Measurements from ENCODE around the gene ACCSL. TPM values are rescaled to one million over a fixed set of nuclear protein-coding genes. Genes with fewer than 3 reads are reported as not detected.

ACCSL gene
- total and polyA plus RNA-seq, 7 experiments from 2014 or later, result not detected

- DNase-seq (no peak), ATAC-seq (no peak)
- ChIA-PET CTCF (interaction anchor here (1.0 kb wide), 1 partner anchor 59 kb away, joined by 3 read pairs; no protein-coding TSS in a partner anchor), POLR2A (interaction anchor here (2.5 kb wide), 1 partner anchor 186 kb away, joined by 11 read pairs; the partner anchor contains the start of gene ALKBH3)
- H3K27ac Mint-ChIP-seq, result peak overlapping the region; percentile 84 to 97 (median 94)
- no peaks in the 10 kb centered on the region for H3K27me3 Mint-ChIP-seq
- Histone ChIP-seq H3K27ac (ENCODE audit: low read depth, low read length) (peak overlapping the region; percentile 87), H3K9me3 (ENCODE audit: control insufficient read depth in 2 of 3, low read length in 3 of 3) (no peaks in the 10 kb centered on the region), H3K36me3 (ENCODE audit: control insufficient read depth in 2 of 3, insufficient read depth in 3 of 3, low read length in 3 of 3) (no peaks in the 10 kb centered on the region), H3K4me1 (ENCODE audit: control insufficient read depth in 2 of 2, insufficient read depth in 2 of 2, low read length in 2 of 2) (peaks cover 6 to 12% of the 10 kb centered on the region in 2 donors), H3K4me3 (ENCODE audit: low read length) (peak overlapping the region; percentile 88), H3K27me3 (ENCODE audit: control insufficient read depth in 2 of 2, insufficient read depth in 2 of 2, low read length in 2 of 2) (no peaks in the 10 kb centered on the region)
- H3K9me3 Mint-ChIP-seq, result no peaks in the 10 kb centered on the region
- H3K4me1 Mint-ChIP-seq, result peaks cover 12 to 53% (median 26%) of the 10 kb centered on the region in 7 donors
- peaks cover 0 to 23% (median 14%) of the 10 kb centered on the region in 5 donors for H3K36me3 Mint-ChIP-seq
- intact Hi-C loops (cut with micrococcal nuclease), result loop anchor here (1.0 to 10.0 kb wide), 13 partner anchors 28 to 1738 kb away; partner anchors contain the start of genes CD82 (in 2 of the 2), HSD17B12 (in 2 of the 2), TTC17 (in 2 of the 2) and ALKBH3 (in 1 of the 2)
- peak overlapping the region; percentile 79 to 97 (median 94) for H3K4me3 Mint-ChIP-seq
Observed at GRCh38 chr11:44066732-44067141, 19.0 kb downstream of the ACCSL start.

GRCh38 chr11:44067266-44067665, 19.5 kb downstream of the ACCSL start:
- H3K4me1 Mint-ChIP-seq, result peaks cover 12 to 53% (median 26%) of the 10 kb centered on the region in 7 donors
- ChIA-PET POLR2A (interaction anchor here (2.5 kb wide), 1 partner anchor 186 kb away, joined by 11 read pairs; the partner anchor contains the start of gene ALKBH3), CTCF (interaction anchor here (1.0 kb wide), 1 partner anchor 58 kb away, joined by 3 read pairs; no protein-coding TSS in a partner anchor)
- H3K27ac Mint-ChIP-seq, result peak overlapping the region in 7 of 9 donors; percentile 84 to 97 (median 94)
- intact Hi-C loops (cut with micrococcal nuclease), result loop anchor here (2.0 to 10.0 kb wide), 6 partner anchors 172 to 1738 kb away; partner anchors contain the start of genes HSD17B12 (in 1 of the 2), SLC35C1 (in 1 of the 2) and TTC17 (in 1 of the 2)
- peak overlapping the region; percentile 79 to 97 (median 94) for H3K4me3 Mint-ChIP-seq
- H3K9me3 Mint-ChIP-seq, result no peaks in the 10 kb centered on the region
- no peak overlapping the region for H3K4me3 ChIP-seq (ENCODE audit: low read length)
- DNase-seq, result no peak
- no peaks in the 10 kb centered on the region for H3K9me3 ChIP-seq (ENCODE audit: control insufficient read depth in 2 of 3, low read length in 3 of 3)
- no peak for ATAC-seq
- H3K27ac ChIP-seq (ENCODE audit: low read depth, low read length), result no peak overlapping the region
- H3K27me3 ChIP-seq (ENCODE audit: control insufficient read depth in 2 of 2, insufficient read depth in 2 of 2, low read length in 2 of 2), result no peaks in the 10 kb centered on the region
- H3K36me3 ChIP-seq (ENCODE audit: control insufficient read depth in 2 of 3, insufficient read depth in 3 of 3, low read length in 3 of 3), result no peaks in the 10 kb centered on the region
- no peaks in the 10 kb centered on the region for H3K27me3 Mint-ChIP-seq
- peaks cover 6 to 12% of the 10 kb centered on the region in 2 donors for H3K4me1 ChIP-seq (ENCODE audit: control insufficient read depth in 2 of 2, insufficient read depth in 2 of 2, low read length in 2 of 2)
- H3K36me3 Mint-ChIP-seq, result peaks cover 0 to 23% (median 15%) of the 10 kb centered on the region in 5 donors

GRCh38 chr11:44068180-44068579, 20.4 kb downstream of the ACCSL start:
- no peaks in the 10 kb centered on the region for H3K9me3 ChIP-seq (ENCODE audit: control insufficient read depth in 2 of 3, low read length in 3 of 3)
- ATAC-seq (no peak), DNase-seq (no peak)
- Mint-ChIP-seq H3K4me1 (peaks cover 12 to 53% (median 26%) of the 10 kb centered on the region in 7 donors), H3K36me3 (peaks cover 0 to 26% (median 15%) of the 10 kb centered on the region in 5 donors), H3K9me3 (no peaks in the 10 kb centered on the region), H3K4me3 (peak overlapping the region in 1 of 10 donors; percentile 4), H3K27me3 (no peaks in the 10 kb centered on the region), H3K27ac (peak overlapping the region in 2 of 9 donors; percentile 18 to 97)
- peaks cover 6 to 12% of the 10 kb centered on the region in 2 donors for H3K4me1 ChIP-seq (ENCODE audit: control insufficient read depth in 2 of 2, insufficient read depth in 2 of 2, low read length in 2 of 2)
- H3K4me3 ChIP-seq (ENCODE audit: low read length), result no peak overlapping the region
- ChIA-PET CTCF (interaction anchor here (1.2 kb wide), 1 partner anchor 27 kb away, joined by 10 read pairs; the partner anchor contains the start of gene EXT2), POLR2A (no interaction called here)
- H3K36me3 ChIP-seq (ENCODE audit: control insufficient read depth in 2 of 3, insufficient read depth in 3 of 3, low read length in 3 of 3), result peaks cover 0 to 7% (median 0%) of the 10 kb centered on the region in 3 experiments
- intact Hi-C loops (cut with micrococcal nuclease), result loop anchor here (5.0 to 10.0 kb wide), 3 partner anchors 173 to 1289 kb away; partner anchors contain the start of gene TTC17 (in 1 of the 2)
- H3K27me3 ChIP-seq (ENCODE audit: control insufficient read depth in 2 of 2, insufficient read depth in 2 of 2, low read length in 2 of 2), result no peaks in the 10 kb centered on the region
- no peak overlapping the region for H3K27ac ChIP-seq (ENCODE audit: low read depth, low read length)

GRCh38 chr11:44071157-44071556, 23.4 kb downstream of the ACCSL start:
- Mint-ChIP-seq H3K36me3 (peaks cover 0 to 51% (median 23%) of the 10 kb centered on the region in 5 donors), H3K4me3 (no peak overlapping the region), H3K4me1 (peaks cover 11 to 34% (median 21%) of the 10 kb centered on the region in 7 donors), H3K27ac (no peak overlapping the region), H3K27me3 (no peaks in the 10 kb centered on the region), H3K9me3 (no peaks in the 10 kb centered on the region)
- ATAC-seq (no peak), DNase-seq (no peak)
- Histone ChIP-seq H3K36me3 (ENCODE audit: control insufficient read depth in 2 of 3, insufficient read depth in 3 of 3, low read length in 3 of 3) (peaks cover 0 to 25% (median 0%) of the 10 kb centered on the region in 3 experiments), H3K4me3 (ENCODE audit: low read length) (no peak overlapping the region), H3K4me1 (ENCODE audit: control insufficient read depth in 2 of 2, insufficient read depth in 2 of 2, low read length in 2 of 2) (peaks cover 0 to 8% of the 10 kb centered on the region in 2 donors), H3K27me3 (ENCODE audit: control insufficient read depth in 2 of 2, insufficient read depth in 2 of 2, low read length in 2 of 2) (no peaks in the 10 kb centered on the region), H3K9me3 (ENCODE audit: control insufficient read depth in 2 of 3, low read length in 3 of 3) (no peaks in the 10 kb centered on the region), H3K27ac (ENCODE audit: low read depth, low read length) (no peak overlapping the region)
- intact Hi-C loops (cut with micrococcal nuclease), result no loop called here
- ChIA-PET POLR2A (no interaction called here), CTCF (interaction anchor here (1.6 kb wide), 1 partner anchor 22 kb away, joined by 5 read pairs; no protein-coding TSS in a partner anchor)

GRCh38 chr11:44072757-44073658, 25.2 kb downstream of the ACCSL start:
- Mint-ChIP-seq H3K36me3 (peaks cover 0 to 67% (median 27%) of the 10 kb centered on the region in 5 donors), H3K27ac (peak overlapping the region in 1 of 9 donors; percentile 62)

GRCh38 chr11:44078794-44079193, 31.0 kb downstream of the ACCSL start:
- intact Hi-C loops (cut with micrococcal nuclease), result no loop called here
- POLR2A ChIA-PET, result no interaction called here
- Mint-ChIP-seq H3K9me3 (peaks cover 0 to 1% (median 0%) of the 10 kb centered on the region in 11 donors), H3K4me1 (peaks cover 0 to 3% (median 0%) of the 10 kb centered on the region in 7 donors), H3K4me3 (no peak overlapping the region), H3K36me3 (peaks cover 4 to 83% (median 52%) of the 10 kb centered on the region in 5 donors), H3K27me3 (no peaks in the 10 kb centered on the region), H3K27ac (no peak overlapping the region)
- no peaks in the 10 kb centered on the region for H3K27me3 ChIP-seq (ENCODE audit: control insufficient read depth in 2 of 2, insufficient read depth in 2 of 2, low read length in 2 of 2)
- no peak overlapping the region for H3K4me3 ChIP-seq (ENCODE audit: low read length)
- peaks cover 0 to 41% (median 0%) of the 10 kb centered on the region in 3 experiments for H3K36me3 ChIP-seq (ENCODE audit: control insufficient read depth in 2 of 3, insufficient read depth in 3 of 3, low read length in 3 of 3)
- no peaks in the 10 kb centered on the region for H3K9me3 ChIP-seq (ENCODE audit: control insufficient read depth in 2 of 3, low read length in 3 of 3)
- no peak overlapping the region for H3K27ac ChIP-seq (ENCODE audit: low read depth, low read length)
- no peak for ATAC-seq
- CTCF ChIA-PET, result no interaction called here
- DNase-seq, result no peak
- H3K4me1 ChIP-seq (ENCODE audit: control insufficient read depth in 2 of 2, insufficient read depth in 2 of 2, low read length in 2 of 2), result no peaks in the 10 kb centered on the region

More at GRCh38 chr11:44072757-44073658, 25.2 kb downstream of the ACCSL start:
- Mint-ChIP-seq H3K4me3 (no peak overlapping the region), H3K9me3 (no peaks in the 10 kb centered on the region), H3K4me1 (peaks cover 0 to 19% (median 9%) of the 10 kb centered on the region in 7 donors), H3K27me3 (no peaks in the 10 kb centered on the region)
- no peaks in the 10 kb centered on the region for H3K27me3 ChIP-seq (ENCODE audit: control insufficient read depth in 2 of 2, insufficient read depth in 2 of 2, low read length in 2 of 2)
- H3K27ac ChIP-seq (ENCODE audit: low read depth, low read length), result no peak overlapping the region
- intact Hi-C loops (cut with micrococcal nuclease), result no loop called here
- H3K9me3 ChIP-seq (ENCODE audit: control insufficient read depth in 2 of 3, low read length in 3 of 3), result no peaks in the 10 kb centered on the region
- no peak for DNase-seq
- H3K4me1 ChIP-seq (ENCODE audit: control insufficient read depth in 2 of 2, insufficient read depth in 2 of 2, low read length in 2 of 2), result no peaks in the 10 kb centered on the region
- ATAC-seq, result no peak
- no peak overlapping the region for H3K4me3 ChIP-seq (ENCODE audit: low read length)
- peaks cover 0 to 41% (median 0%) of the 10 kb centered on the region in 3 experiments for H3K36me3 ChIP-seq (ENCODE audit: control insufficient read depth in 2 of 3, insufficient read depth in 3 of 3, low read length in 3 of 3)
- ChIA-PET POLR2A (interaction anchor here (0.5 to 1.0 kb wide), 2 partner anchors 17 to 24 kb away, joined by 3 read pairs; no protein-coding TSS in a partner anchor), CTCF (no interaction called here)

Measured in naive thymus-derived CD4-positive, alpha-beta T cell (primary cell).